Measurements from ENCODE around the gene ERAS.

Gene ERAS

GRCh38 chrX:48790477-48790876, 35.8 kb upstream of the ERAS start:
- no peaks in the 10 kb centered on the region for H3K36me3 ChIP-seq (ENCODE audit: low read depth)
- no peak for ATAC-seq (ENCODE audit: low read depth)
- peaks cover 9% of the 10 kb centered on the region for H3K4me1 ChIP-seq (ENCODE audit: insufficient read depth, poor library complexity, severe bottlenecking)

GRCh38 chrX:48791063-48791820, 35.1 kb upstream of the ERAS start:
- no peak for TF ChIP-seq CTCF (IDR thresholded peaks at IDR 0.05; ENCODE audit: poor library complexity, severe bottlenecking)
- ATAC-seq (ENCODE audit: low read depth) = no peak
- DNase-seq (ENCODE audit: low spot score) = no peak

More at GRCh38 chrX:48790477-48790876, 35.8 kb upstream of the ERAS start:
- DNase-seq (ENCODE audit: low spot score) = no peak
- H3K9me3 ChIP-seq (ENCODE audit: severe bottlenecking) = no peaks in the 10 kb centered on the region
- TF ChIP-seq CTCF (IDR thresholded peaks at IDR 0.05; ENCODE audit: poor library complexity, severe bottlenecking) = no peak
- H3K27ac ChIP-seq (ENCODE audit: poor library complexity, severe bottlenecking) = no peak overlapping the region
- no peak overlapping the region for H3K4me3 ChIP-seq (ENCODE audit: severe bottlenecking)
- no peaks in the 10 kb centered on the region for H3K27me3 ChIP-seq (ENCODE audit: insufficient read depth, poor library complexity, severe bottlenecking)

GRCh38 chrX:48792219-48792618, 34.1 kb upstream of the ERAS start:
- Histone ChIP-seq H3K27me3 (ENCODE audit: insufficient read depth, poor library complexity, severe bottlenecking) (no peaks in the 10 kb centered on the region), H3K4me1 (ENCODE audit: insufficient read depth, poor library complexity, severe bottlenecking) (peaks cover 10% of the 10 kb centered on the region), H3K27ac (ENCODE audit: poor library complexity, severe bottlenecking) (no peak overlapping the region), H3K36me3 (ENCODE audit: low read depth) (no peaks in the 10 kb centered on the region), H3K9me3 (ENCODE audit: severe bottlenecking) (no peaks in the 10 kb centered on the region), H3K4me3 (ENCODE audit: severe bottlenecking) (no peak overlapping the region)
- ATAC-seq (ENCODE audit: low read depth) (no peak), DNase-seq (ENCODE audit: low spot score) (no peak)
- TF ChIP-seq CTCF (IDR thresholded peaks at IDR 0.05; ENCODE audit: poor library complexity, severe bottlenecking) = no peak

More at GRCh38 chrX:48791063-48791820, 35.1 kb upstream of the ERAS start:
- Histone ChIP-seq H3K27ac (ENCODE audit: poor library complexity, severe bottlenecking) (no peak overlapping the region), H3K36me3 (ENCODE audit: low read depth) (no peaks in the 10 kb centered on the region), H3K9me3 (ENCODE audit: severe bottlenecking) (no peaks in the 10 kb centered on the region), H3K4me1 (ENCODE audit: insufficient read depth, poor library complexity, severe bottlenecking) (peaks cover 10% of the 10 kb centered on the region), H3K4me3 (ENCODE audit: severe bottlenecking) (no peak overlapping the region), H3K27me3 (ENCODE audit: insufficient read depth, poor library complexity, severe bottlenecking) (no peaks in the 10 kb centered on the region)

GRCh38 chrX:48793935-48794334, 32.4 kb upstream of the ERAS start:
- Histone ChIP-seq H3K9me3 (ENCODE audit: severe bottlenecking) (no peaks in the 10 kb centered on the region), H3K4me1 (ENCODE audit: insufficient read depth, poor library complexity, severe bottlenecking) (peaks cover 10% of the 10 kb centered on the region), H3K36me3 (ENCODE audit: low read depth) (no peaks in the 10 kb centered on the region), H3K4me3 (ENCODE audit: severe bottlenecking) (no peak overlapping the region), H3K27ac (ENCODE audit: poor library complexity, severe bottlenecking) (no peak overlapping the region), H3K27me3 (ENCODE audit: insufficient read depth, poor library complexity, severe bottlenecking) (no peaks in the 10 kb centered on the region)
- TF ChIP-seq CTCF (IDR thresholded peaks at IDR 0.05; ENCODE audit: poor library complexity, severe bottlenecking) = no peak
- no peak for DNase-seq (ENCODE audit: low spot score)
- no peak for ATAC-seq (ENCODE audit: low read depth)

GRCh38 chrX:48794340-48794910, 31.9 kb upstream of the ERAS start:
- H3K27ac ChIP-seq (ENCODE audit: poor library complexity, severe bottlenecking) = no peak overlapping the region
- peaks cover 10% of the 10 kb centered on the region for H3K4me1 ChIP-seq (ENCODE audit: insufficient read depth, poor library complexity, severe bottlenecking)
- DNase-seq (ENCODE audit: low spot score) = no peak
- TF ChIP-seq CTCF (IDR thresholded peaks at IDR 0.05; ENCODE audit: poor library complexity, severe bottlenecking) = no peak
- no peaks in the 10 kb centered on the region for H3K27me3 ChIP-seq (ENCODE audit: insufficient read depth, poor library complexity, severe bottlenecking)
- H3K4me3 ChIP-seq (ENCODE audit: severe bottlenecking) = no peak overlapping the region
- H3K36me3 ChIP-seq (ENCODE audit: low read depth) = no peaks in the 10 kb centered on the region
- no peak for ATAC-seq (ENCODE audit: low read depth)
- no peaks in the 10 kb centered on the region for H3K9me3 ChIP-seq (ENCODE audit: severe bottlenecking)
